Karpas-422 (cell line): ENCODE results near the gene BICRAL. TPM values are rescaled to one million over a fixed set of nuclear protein-coding genes. Genes with fewer than 3 reads are reported as not detected.
"Not testable (repeated sequence)": the region's sequence is repeated elsewhere in the genome, so short reads cannot be mapped to it uniquely, and the experiment has no call there.

Experiments
- DNase-seq: peaks from one replicate; pipeline ENCODE4 v3.0.0-alpha.2; 2015
- H2AFZ ChIP-seq: fragments of 200-600 bp; sonication (generic); 2 replicates; pipeline ENCODE4 v1.6.1; 2014; ENCODE audit warnings: antibody characterized with exemption, low read length, mixed read lengths
- H3K27ac ChIP-seq: fragments of 200-600 bp; sonication (generic); 2 replicates; pipeline ENCODE4 v1.5.1; 2014; ENCODE audit warnings: mild to moderate bottlenecking, low read length, moderate library complexity
- H3K27me3 ChIP-seq: fragments of 200-600 bp; sonication (generic); 2 replicates; pipeline ENCODE4 v1.6.1; 2014; ENCODE audit warnings: low read length, mixed read lengths
- H3K36me3 ChIP-seq: fragments of 200-600 bp; sonication (generic); 2 replicates; pipeline ENCODE4 v1.6.1; 2014; ENCODE audit warnings: low read length, mixed read lengths; ENCODE audit not compliant: insufficient read depth
- H3K4me1 ChIP-seq: fragments of 200-600 bp; sonication (generic); 2 replicates; pipeline ENCODE4 v1.6.1; 2014; ENCODE audit warnings: mild to moderate bottlenecking, low read length, mixed read lengths
- H3K4me2 ChIP-seq: fragments of 200-600 bp; sonication (generic); 2 replicates; pipeline ENCODE4 v1.6.1; 2014; ENCODE audit warnings: low read length, low read depth, mild to moderate bottlenecking; ENCODE audit not compliant: poor library complexity, severe bottlenecking
- H3K4me3 ChIP-seq: fragments of 200-600 bp; sonication (generic); 2 replicates; pipeline ENCODE4 v1.5.1; 2014; ENCODE audit warnings: mild to moderate bottlenecking, antibody characterized with exemption, low read length, mixed read lengths
- H3K79me2 ChIP-seq: fragments of 200-600 bp; sonication (generic); 2 replicates; pipeline ENCODE4 v1.6.1; 2014; ENCODE audit warnings: mild to moderate bottlenecking, low read length, mixed read lengths
- H3K9ac ChIP-seq: fragments of 200-600 bp; sonication (generic); 2 replicates; pipeline ENCODE4 v1.6.0; 2014; ENCODE audit warnings: low read length
- H3K9me2 ChIP-seq: fragments of 200-600 bp; sonication (generic), shearing (Covaris generic); replicated peaks from 2 replicates; pipeline ENCODE4 v1.6.0; 2014; ENCODE audit warnings: mild to moderate bottlenecking, low read length, moderate library complexity; ENCODE audit not compliant: insufficient read depth
- H3K9me3 ChIP-seq: fragments of 300-700, 200-600 bp; sonication (generic); 2 replicates; pipeline ENCODE4 v1.6.1; 2014; ENCODE audit warnings: low read length, mixed read lengths
- H4K20me1 ChIP-seq: fragments of 200-600 bp; sonication (generic); 2 replicates; pipeline ENCODE4 v1.6.1; 2014; ENCODE audit warnings: mild to moderate bottlenecking, antibody characterized with exemption, low read length, low read depth; ENCODE audit not compliant: insufficient read depth
- total RNA-seq: library from RNA; depleted of rRNA; stranded (reverse); fragments of >200 nt; shearing (Covaris generic); gene quantifications from 2 replicates; pipeline ENCODE4 v1.2.3, GENCODE V29; 2014; ENCODE audit warnings: low replicate concordance

The BICRAL gene
- total RNA-seq, 1 experiment from 2014 or later: 16.8 TPM

DNA sequence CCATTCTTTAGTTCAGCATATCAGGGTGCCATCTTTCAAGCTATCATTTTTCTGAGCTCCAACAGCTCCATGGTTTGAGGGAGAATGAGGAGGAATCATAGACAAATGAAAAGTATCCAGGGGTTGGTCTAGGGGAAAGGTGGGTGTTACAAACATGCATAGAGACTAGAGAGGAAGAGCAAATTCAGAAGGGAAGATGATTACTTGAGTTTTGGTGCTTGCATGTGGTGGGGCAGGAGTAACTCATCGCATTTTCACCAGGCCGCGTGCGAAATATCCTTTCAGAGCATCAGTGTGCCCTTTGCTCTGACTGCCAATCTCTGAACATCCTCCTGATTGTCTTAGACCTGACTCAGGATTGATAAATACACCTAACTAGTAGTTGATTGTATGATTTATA lies 7.7 kb upstream of the BICRAL start:
- Histone ChIP-seq H3K4me2 (peak overlapping the region; percentile 52), H3K4me3 (no peak overlapping the region), H3K36me3 (no peaks in the 10 kb centered on the region), H2AFZ (no peak overlapping the region), H3K4me1 (peaks cover 75% of the 10 kb centered on the region), H4K20me1 (no peaks in the 10 kb centered on the region), H3K9ac (peak overlapping the region; percentile 54), H3K27ac (peak overlapping the region; percentile 98), H3K79me2 (peaks cover 9% of the 10 kb centered on the region), H3K27me3 (no peaks in the 10 kb centered on the region), H3K9me2 (no peaks in the 10 kb centered on the region), H3K9me3 (no peaks in the 10 kb centered on the region)
- peak; percentile 43 for DNase-seq

GRCh38 chr6:42774821-42775487 lies 6.9 kb upstream of the BICRAL start:
- peak; percentile 75 for DNase-seq
- not testable (repeated sequence) for H4K20me1 ChIP-seq, H3K27me3 ChIP-seq, H3K9me3 ChIP-seq, H3K9me2 ChIP-seq, H3K36me3 ChIP-seq
- Histone ChIP-seq H2AFZ (peak overlapping the region; percentile 4; the same call in 1 of the 2 replicates), H3K79me2 (peaks cover 17% of the 10 kb centered on the region), H3K27ac (peak overlapping the region; percentile 98), H3K4me2 (peak overlapping the region; percentile 52), H3K4me3 (peak overlapping the region; percentile 19; the same call in 1 of the 2 replicates), H3K9ac (peak overlapping the region; percentile 54), H3K4me1 (peaks cover 82% of the 10 kb centered on the region)

DNA sequence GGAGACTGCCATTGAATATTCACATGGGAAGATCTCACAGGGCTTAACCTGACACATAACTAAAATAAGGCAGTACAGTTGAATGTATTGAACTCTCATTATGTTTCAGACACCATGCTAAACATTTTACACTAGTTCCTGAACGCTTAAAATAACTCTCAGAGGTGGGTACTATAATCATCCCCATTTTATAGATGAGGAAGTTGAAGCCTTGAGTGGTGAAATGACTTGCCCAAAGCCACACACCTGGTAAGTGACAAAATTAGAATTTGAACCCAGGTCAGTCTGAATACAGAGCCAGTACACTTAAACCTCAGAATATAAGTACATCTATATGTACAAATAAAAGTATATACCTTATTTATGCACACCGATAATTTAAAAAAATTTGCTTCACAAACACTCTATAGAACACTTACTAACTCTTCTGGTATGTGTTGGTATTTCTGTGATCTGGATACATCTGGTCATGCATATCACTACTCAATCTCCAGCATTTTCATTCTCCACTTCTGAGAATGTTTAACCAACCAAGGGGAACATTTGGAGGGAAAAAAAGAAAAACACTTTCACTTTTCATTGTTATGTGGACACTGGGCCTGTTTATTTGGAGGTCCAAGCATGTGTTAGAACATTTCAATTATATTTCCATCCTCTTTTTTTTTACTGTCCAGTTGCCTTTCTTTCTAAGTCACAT lies 4.6 kb upstream of the BICRAL start:
- Histone ChIP-seq H3K4me1 (peaks cover 78% of the 10 kb centered on the region), H3K4me3 (peak overlapping the region; percentile 33), H3K4me2 (peak overlapping the region; percentile 86), H3K27ac (peak overlapping the region; percentile 98), H3K27me3 (no peaks in the 10 kb centered on the region), H3K9ac (peak overlapping the region; percentile 47), H3K9me3 (no peaks in the 10 kb centered on the region), H3K36me3 (no peaks in the 10 kb centered on the region), H3K9me2 (no peaks in the 10 kb centered on the region), H2AFZ (no peak overlapping the region; the same call in 1 of the 2 replicates), H4K20me1 (no peaks in the 10 kb centered on the region), H3K79me2 (peaks cover 16% of the 10 kb centered on the region)
- DNase-seq: peak; percentile 85

DNA sequence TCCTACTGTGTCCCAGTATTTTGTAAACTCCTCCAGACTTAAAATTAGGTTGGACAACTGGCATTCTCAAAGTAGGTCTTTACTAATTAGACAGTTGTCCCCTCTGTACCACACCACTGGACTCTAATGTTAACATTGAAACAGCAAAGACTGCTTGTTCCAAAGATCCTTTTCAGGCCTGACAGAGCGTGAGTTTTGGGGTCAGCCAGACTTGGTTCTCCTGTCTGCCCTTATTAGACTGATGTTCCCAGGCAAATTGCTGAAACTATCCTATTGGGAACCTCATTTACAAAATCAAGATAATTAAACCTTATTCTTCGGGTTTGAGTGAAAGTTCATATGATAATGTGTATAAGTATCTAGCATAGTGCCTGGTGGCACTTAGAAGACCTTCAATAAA lies 3.7 kb upstream of the BICRAL start:
- H3K27ac ChIP-seq: peak overlapping the region; percentile 98
- DNase-seq: peak; percentile 62
- peaks cover 73% of the 10 kb centered on the region for H3K4me1 ChIP-seq
- H3K9ac ChIP-seq: peak overlapping the region; percentile 55
- peak overlapping the region; percentile 32 for H3K4me3 ChIP-seq
- peak overlapping the region; percentile 4; the same call in 1 of the 2 replicates for H2AFZ ChIP-seq
- H3K9me2 ChIP-seq: no peaks in the 10 kb centered on the region
- no peaks in the 10 kb centered on the region for H3K9me3 ChIP-seq
- no peaks in the 10 kb centered on the region for H3K27me3 ChIP-seq
- no peaks in the 10 kb centered on the region for H4K20me1 ChIP-seq
- peak overlapping the region; percentile 86 for H3K4me2 ChIP-seq
- peaks cover 13% of the 10 kb centered on the region for H3K79me2 ChIP-seq
- no peaks in the 10 kb centered on the region for H3K36me3 ChIP-seq

DNA sequence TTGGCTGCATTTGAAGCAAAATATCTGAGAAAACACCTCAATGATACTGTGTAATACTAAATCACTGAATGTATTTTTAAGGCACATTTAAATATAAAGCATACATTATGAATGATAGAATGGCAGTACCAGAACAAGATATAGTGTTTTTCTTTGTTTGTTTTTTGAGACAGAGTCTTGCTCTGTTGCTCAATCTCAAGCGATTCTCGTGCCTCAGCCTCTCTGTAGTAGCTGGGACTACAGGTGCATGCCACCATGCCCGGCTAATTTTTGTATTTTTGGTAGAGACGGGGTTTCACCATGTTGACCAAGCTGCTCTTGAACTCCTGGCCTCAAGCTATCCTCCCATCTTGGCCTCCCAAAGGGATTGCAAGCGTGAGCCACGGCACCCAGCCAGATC lies 2.3 kb upstream of the BICRAL start:
- Histone ChIP-seq H2AFZ (no peak overlapping the region), H3K36me3 (no peaks in the 10 kb centered on the region), H3K4me3 (no peak overlapping the region), H3K4me2 (peak overlapping the region; percentile 86), H3K9ac (peak overlapping the region; percentile 56; the same call in 1 of the 2 replicates), H4K20me1 (no peaks in the 10 kb centered on the region), H3K27me3 (no peaks in the 10 kb centered on the region), H3K9me2 (no peaks in the 10 kb centered on the region), H3K27ac (peak overlapping the region; percentile 98), H3K79me2 (peaks cover 27% of the 10 kb centered on the region), H3K4me1 (peaks cover 75% of the 10 kb centered on the region), H3K9me3 (no peaks in the 10 kb centered on the region)
- DNase-seq: no peak

DNA sequence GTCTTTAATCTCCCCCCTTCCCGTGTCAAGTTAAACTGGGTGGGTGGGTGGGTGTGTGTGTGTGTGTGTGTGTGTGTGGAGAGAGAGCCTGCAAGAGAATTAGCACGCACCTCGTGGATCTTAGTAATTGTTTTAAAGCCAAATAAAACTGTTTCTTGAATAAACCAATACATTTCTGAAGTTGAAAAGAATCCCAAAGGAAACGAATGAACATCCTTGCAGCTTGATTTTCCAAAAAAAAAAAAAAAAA lies 381 bp upstream of the BICRAL start:
- H3K9ac ChIP-seq: peak overlapping the region; percentile 90
- H3K27ac ChIP-seq: peak overlapping the region; percentile 98
- H3K4me3 ChIP-seq: peak overlapping the region; percentile 45; the same call in 1 of the 2 replicates
- H3K4me2 ChIP-seq: peak overlapping the region; percentile 87
- H3K9me2 ChIP-seq: no peaks in the 10 kb centered on the region
- peak; percentile 94 for DNase-seq
- H4K20me1 ChIP-seq: no peaks in the 10 kb centered on the region
- H3K27me3 ChIP-seq: no peaks in the 10 kb centered on the region
- H3K9me3 ChIP-seq: no peaks in the 10 kb centered on the region
- no peak overlapping the region for H2AFZ ChIP-seq
- peaks cover 46% of the 10 kb centered on the region for H3K79me2 ChIP-seq
- no peaks in the 10 kb centered on the region for H3K36me3 ChIP-seq
- peaks cover 79% of the 10 kb centered on the region for H3K4me1 ChIP-seq

DNA sequence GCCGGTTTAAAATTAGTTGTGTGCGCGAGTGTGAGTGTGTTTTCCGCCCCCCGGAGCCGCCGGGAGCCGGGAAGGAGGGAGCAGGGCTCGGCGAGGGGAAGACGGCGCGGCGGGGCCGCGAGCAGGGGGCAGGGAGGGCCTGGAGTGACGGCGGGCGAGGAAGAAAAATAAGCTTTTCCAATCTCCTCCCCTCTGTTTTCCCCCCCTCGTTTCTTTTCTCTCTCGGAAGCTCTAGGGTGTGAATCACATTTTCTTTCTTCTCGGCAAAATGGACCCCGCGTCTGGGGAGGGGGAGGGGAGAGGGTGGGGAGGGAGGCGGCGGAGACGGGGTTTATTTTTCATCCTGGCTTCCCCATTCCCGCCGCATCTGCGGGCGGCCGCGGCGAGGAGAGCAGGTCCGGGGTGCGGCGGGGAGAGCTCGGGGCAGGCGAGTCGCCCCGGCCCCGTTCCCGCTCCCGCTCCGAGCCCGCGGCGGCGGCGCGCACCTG lies 881 bp downstream of the BICRAL start:
- peaks cover 79% of the 10 kb centered on the region for H3K4me1 ChIP-seq
- no peaks in the 10 kb centered on the region for H3K27me3 ChIP-seq
- H3K9me2 ChIP-seq: no peaks in the 10 kb centered on the region
- H3K9ac ChIP-seq: peak overlapping the region; percentile 90
- H3K27ac ChIP-seq: peak overlapping the region; percentile 98
- no peaks in the 10 kb centered on the region for H3K9me3 ChIP-seq
- H3K4me3 ChIP-seq: peak overlapping the region; percentile 77
- H2AFZ ChIP-seq: no peak overlapping the region
- H3K36me3 ChIP-seq: no peaks in the 10 kb centered on the region
- H3K4me2 ChIP-seq: peak overlapping the region; percentile 87
- DNase-seq: peak; percentile 90
- no peaks in the 10 kb centered on the region for H4K20me1 ChIP-seq
- peaks cover 59% of the 10 kb centered on the region for H3K79me2 ChIP-seq

DNA sequence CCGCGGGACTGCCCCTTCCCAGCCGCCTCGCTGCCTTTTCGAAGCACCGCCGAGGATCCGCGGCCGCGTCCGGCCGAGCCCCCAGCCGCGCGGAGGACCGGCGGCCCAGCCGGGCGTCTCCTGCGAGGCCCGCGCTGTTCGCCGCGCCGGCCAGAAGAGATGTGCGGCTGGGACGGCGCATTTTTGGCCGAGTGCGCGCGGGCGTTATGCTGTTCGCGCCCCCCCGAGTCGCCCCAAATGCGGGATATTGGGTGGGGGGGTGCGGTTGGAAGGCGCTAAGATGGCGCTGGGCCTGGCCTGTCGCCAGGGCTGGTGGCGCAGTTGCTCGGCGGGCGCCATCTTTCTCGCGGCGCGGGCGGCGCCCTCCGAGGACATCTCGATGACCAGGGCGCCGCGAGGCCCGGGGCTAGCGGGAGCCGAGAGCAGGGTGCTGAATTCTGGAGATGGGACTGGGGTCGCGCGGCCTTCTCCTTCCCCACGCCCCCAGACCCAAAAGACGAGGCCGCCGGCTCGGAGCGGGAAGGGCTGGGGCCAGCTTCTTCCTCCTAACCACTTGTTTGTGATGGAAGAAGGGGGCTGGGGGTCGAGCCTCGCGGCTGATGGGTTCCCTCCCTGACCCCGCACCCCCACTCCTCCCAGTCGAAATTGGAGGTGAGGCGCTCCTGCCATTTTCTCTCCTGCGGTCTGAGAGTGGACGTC lies 1.5 kb downstream of the BICRAL start:
- no peaks in the 10 kb centered on the region for H4K20me1 ChIP-seq
- no peaks in the 10 kb centered on the region for H3K36me3 ChIP-seq
- DNase-seq: peak; percentile 90
- peak overlapping the region; percentile 98 for H3K27ac ChIP-seq
- no peaks in the 10 kb centered on the region for H3K9me3 ChIP-seq
- H2AFZ ChIP-seq: no peak overlapping the region
- peaks cover 78% of the 10 kb centered on the region for H3K4me1 ChIP-seq
- H3K27me3 ChIP-seq: no peaks in the 10 kb centered on the region
- H3K9ac ChIP-seq: peak overlapping the region; percentile 90
- H3K79me2 ChIP-seq: peaks cover 63% of the 10 kb centered on the region
- peak overlapping the region; percentile 87 for H3K4me2 ChIP-seq
- peak overlapping the region; percentile 77 for H3K4me3 ChIP-seq
- no peaks in the 10 kb centered on the region for H3K9me2 ChIP-seq
